Parathyroid adenoma (tissue), 2 donors: ENCODE results near the gene ST3GAL3.

Experiments
- H2AFZ ChIP-seq: fragments of 300-600 bp; sonication (generic); one replicate; pipeline ENCODE4 v1.7.0; 2017; ENCODE audit warnings: antibody characterized with exemption, mild to moderate bottlenecking
- H3K27ac ChIP-seq: fragments of 300-600 bp; sonication (generic); one replicate; pipeline ENCODE4 v1.7.0; 2017
- H3K27me3 ChIP-seq: fragments of 300-600 bp; sonication (generic); one replicate; pipeline ENCODE4 v1.7.0; 2017; ENCODE audit warnings: low read length; ENCODE audit not compliant: control insufficient read depth, insufficient read depth
- H3K36me3 ChIP-seq: fragments of 300-600 bp; sonication (generic); one replicate; pipeline ENCODE4 v1.7.0; 2017; ENCODE audit warnings: low read length; ENCODE audit not compliant: control insufficient read depth, insufficient read depth
- H3K4me1 ChIP-seq: fragments of 300-600 bp; sonication (generic); one replicate; pipeline ENCODE4 v1.7.0; 2017; ENCODE audit warnings: control low read depth
- H3K4me2 ChIP-seq: fragments of 300-600 bp; sonication (generic); one replicate; pipeline ENCODE4 v1.7.0; 2017; ENCODE audit warnings: low read length
- H3K4me3 ChIP-seq: fragments of 300-600 bp; sonication (generic); one replicate; pipeline ENCODE4 v1.7.0; 2017; ENCODE audit warnings: low read depth, low read length
- H3K79me2 ChIP-seq: fragments of 300-600 bp; sonication (generic); one replicate; pipeline ENCODE4 v1.7.0; 2017; ENCODE audit warnings: control low read depth
- H3K9ac ChIP-seq: fragments of 300-600 bp; sonication (generic); one replicate; pipeline ENCODE4 v1.7.0; 2017; ENCODE audit warnings: mild to moderate bottlenecking
- H3K9me3 ChIP-seq: fragments of 300-600 bp; sonication (generic); one replicate; pipeline ENCODE4 v1.7.0; 2017; ENCODE audit warnings: low read length; ENCODE audit not compliant: control insufficient read depth
- TF ChIP-seq, protein P1 (sequence below): fragments of 300-600 bp; sonication (generic); IDR thresholded peaks from one replicate; pipeline ENCODE4 v1.7.0; 2017; ENCODE audit warnings: antibody characterized with exemption, mild to moderate bottlenecking
- donor health status: primary hyperparathyroidism.

Gene ST3GAL3

GRCh38 chr1:43931711-43932660 is 224.7 kb downstream of the ST3GAL3 start:
- Histone ChIP-seq H3K27ac (no peak overlapping the region), H3K9me3 (no peaks in the 10 kb centered on the region), H3K79me2 (no peaks in the 10 kb centered on the region), H2AFZ (no peak overlapping the region), H3K4me2 (no peak overlapping the region), H3K4me3 (no peak overlapping the region), H3K36me3 (no peaks in the 10 kb centered on the region), H3K27me3 (no peaks in the 10 kb centered on the region), H3K9ac (no peak overlapping the region), H3K4me1 (peaks cover 15% of the 10 kb centered on the region)
- TF ChIP-seq, protein P1, sequence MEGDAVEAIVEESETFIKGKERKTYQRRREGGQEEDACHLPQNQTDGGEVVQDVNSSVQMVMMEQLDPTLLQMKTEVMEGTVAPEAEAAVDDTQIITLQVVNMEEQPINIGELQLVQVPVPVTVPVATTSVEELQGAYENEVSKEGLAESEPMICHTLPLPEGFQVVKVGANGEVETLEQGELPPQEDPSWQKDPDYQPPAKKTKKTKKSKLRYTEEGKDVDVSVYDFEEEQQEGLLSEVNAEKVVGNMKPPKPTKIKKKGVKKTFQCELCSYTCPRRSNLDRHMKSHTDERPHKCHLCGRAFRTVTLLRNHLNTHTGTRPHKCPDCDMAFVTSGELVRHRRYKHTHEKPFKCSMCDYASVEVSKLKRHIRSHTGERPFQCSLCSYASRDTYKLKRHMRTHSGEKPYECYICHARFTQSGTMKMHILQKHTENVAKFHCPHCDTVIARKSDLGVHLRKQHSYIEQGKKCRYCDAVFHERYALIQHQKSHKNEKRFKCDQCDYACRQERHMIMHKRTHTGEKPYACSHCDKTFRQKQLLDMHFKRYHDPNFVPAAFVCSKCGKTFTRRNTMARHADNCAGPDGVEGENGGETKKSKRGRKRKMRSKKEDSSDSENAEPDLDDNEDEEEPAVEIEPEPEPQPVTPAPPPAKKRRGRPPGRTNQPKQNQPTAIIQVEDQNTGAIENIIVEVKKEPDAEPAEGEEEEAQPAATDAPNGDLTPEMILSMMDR, result no peak

- H3K36me3 ChIP-seq, result no peaks in the 10 kb centered on the region
- no peaks in the 10 kb centered on the region for H3K79me2 ChIP-seq
- H3K27ac ChIP-seq, result no peak overlapping the region
- H3K4me1 ChIP-seq, result peaks cover 20% of the 10 kb centered on the region
- peak overlapping the region; percentile 90 for H3K4me2 ChIP-seq
- no peaks in the 10 kb centered on the region for H3K9me3 ChIP-seq
- peak overlapping the region; percentile 49 for H3K4me3 ChIP-seq
- H3K9ac ChIP-seq, result no peak overlapping the region
- TF ChIP-seq, protein P1, result no peak
- no peaks in the 10 kb centered on the region for H3K27me3 ChIP-seq
- peak overlapping the region; percentile 88 for H2AFZ ChIP-seq
These were observed 225.6 kb downstream of the ST3GAL3 start for GRCh38 chr1:43932786-43933385.

DNA sequence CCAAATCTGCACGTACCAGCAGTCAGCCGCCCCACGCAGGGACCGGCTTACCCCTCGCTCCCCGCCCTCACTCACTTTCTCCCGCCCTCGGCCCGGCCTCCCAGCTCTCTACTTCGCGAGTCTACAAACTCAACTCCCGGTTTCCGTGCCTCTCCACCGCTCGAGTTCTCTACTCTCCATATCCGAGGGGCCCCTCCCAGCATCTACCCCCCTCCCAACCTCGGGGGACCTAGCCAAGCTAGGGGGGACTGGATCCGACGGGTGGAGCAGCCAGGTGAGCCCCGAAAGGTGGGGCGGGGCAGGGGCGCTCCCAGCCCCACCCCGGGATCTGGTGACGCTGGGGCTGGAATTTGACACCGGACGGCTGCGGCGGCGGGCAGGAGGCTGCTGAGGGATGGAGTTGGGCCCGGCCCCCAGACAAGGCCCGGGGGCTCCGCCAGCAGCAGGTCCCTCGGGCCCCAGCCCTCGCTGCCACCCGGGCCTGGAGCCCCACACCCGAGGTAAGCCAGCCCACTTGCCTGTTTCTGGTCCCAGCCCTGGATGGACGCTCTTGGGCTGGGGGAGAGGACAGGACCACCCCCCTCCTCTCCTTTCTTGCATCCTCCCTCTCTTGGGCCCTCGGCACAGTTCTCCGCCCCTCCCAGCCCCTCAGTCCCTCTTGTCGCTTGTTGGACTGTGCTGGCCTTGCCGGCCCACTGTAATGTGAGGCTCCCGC is 226.2 kb downstream of the ST3GAL3 start, which contains the start of gene ARTN:
Gene ARTN (plus strand): TSS at position 416 of the 715 bp plus-strand sequence. CDS start 1,856 bp downstream, outside the sequence.
- Histone ChIP-seq H3K36me3 (no peaks in the 10 kb centered on the region), H2AFZ (peak within 1 kb of the TSS; percentile 88), H3K27me3 (no peaks in the 10 kb centered on the region), H3K9ac (no peak within 1 kb of the TSS), H3K79me2 (no peaks in the 10 kb centered on the region), H3K27ac (peak within 1 kb of the TSS; percentile 66), H3K9me3 (no peaks in the 10 kb centered on the region), H3K4me3 (peak within 1 kb of the TSS; percentile 49), H3K4me2 (peak within 1 kb of the TSS; percentile 90), H3K4me1 (peaks cover 20% of the 10 kb centered on the region)
- TF ChIP-seq, protein P1, result no peak

DNA sequence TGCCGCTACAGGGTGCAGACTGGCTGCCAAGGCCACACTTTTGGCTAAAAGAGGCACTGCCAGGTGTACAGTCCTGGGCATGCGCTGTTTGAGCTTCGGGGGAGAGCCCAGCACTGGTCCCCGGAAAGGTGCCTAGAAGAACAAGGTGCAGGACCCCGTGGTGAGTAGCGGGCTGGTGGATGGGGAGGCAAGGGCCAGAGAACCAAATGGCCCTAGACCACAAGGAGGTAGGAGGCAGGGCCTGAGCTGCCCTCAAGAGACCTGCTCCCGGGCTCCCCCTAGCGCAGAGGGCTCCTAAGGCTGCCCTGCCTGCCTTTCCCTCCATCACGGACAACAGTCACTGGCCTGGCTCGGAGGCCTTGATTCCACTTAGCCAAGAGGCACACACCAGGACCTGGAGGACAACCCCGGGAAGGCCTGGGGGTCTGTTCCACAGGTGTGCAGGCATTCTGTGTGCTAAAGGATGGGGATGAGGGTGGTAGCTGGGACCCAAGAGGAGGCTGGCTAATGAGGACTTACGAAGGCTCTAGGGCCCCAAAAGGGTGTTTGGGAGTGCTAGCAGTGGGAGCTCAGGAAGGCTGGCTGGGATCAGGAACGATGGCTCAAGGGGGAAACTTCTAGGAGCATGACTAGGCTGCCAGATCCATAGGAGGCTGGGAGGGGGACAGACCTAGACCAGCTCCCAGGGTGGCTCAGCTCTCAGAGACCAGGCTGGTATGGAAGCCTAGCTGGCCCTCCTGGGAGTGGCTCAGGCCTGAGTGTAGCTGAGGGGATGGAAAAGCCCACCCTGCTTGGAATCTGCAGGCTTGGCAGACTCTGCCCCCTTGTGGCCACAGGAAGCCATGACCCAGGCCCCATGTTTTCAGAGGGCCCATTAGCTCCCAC is 227.0 kb downstream of the ST3GAL3 start:
- TF ChIP-seq, protein P1, result peak; percentile 59
- H3K4me3 ChIP-seq, result peak overlapping the region; percentile 49
- peak overlapping the region; percentile 66 for H3K27ac ChIP-seq
- H3K4me1 ChIP-seq, result peaks cover 20% of the 10 kb centered on the region
- no peak overlapping the region for H3K9ac ChIP-seq
- peak overlapping the region; percentile 90 for H3K4me2 ChIP-seq
- H3K9me3 ChIP-seq, result no peaks in the 10 kb centered on the region
- no peaks in the 10 kb centered on the region for H3K36me3 ChIP-seq
- H2AFZ ChIP-seq, result peak overlapping the region; percentile 88
- no peaks in the 10 kb centered on the region for H3K27me3 ChIP-seq
- no peaks in the 10 kb centered on the region for H3K79me2 ChIP-seq
